Activated naive CD4-positive, alpha-beta T cell treated with anti-CD3 and anti-CD28 coated beads, Interleukin-2, amount 50 U/mL, for 24 hours (primary cell): ENCODE results near the gene CDH15.

Experiments used
- H3K27ac Mint-ChIP-seq: one replicate; pipeline ENCODE4 v1.8.0; 2021; ENCODE audit warnings: mild to moderate bottlenecking, mixed read lengths
- H3K27me3 Mint-ChIP-seq: one replicate; pipeline ENCODE4 v1.8.0; 2021; ENCODE audit warnings: mixed read lengths
- H3K36me3 Mint-ChIP-seq: one replicate; pipeline ENCODE4 v1.8.0; 2021; ENCODE audit warnings: mixed read lengths
- H3K4me1 Mint-ChIP-seq: one replicate; pipeline ENCODE4 v1.8.0; 2021; ENCODE audit warnings: mixed read lengths
- H3K4me3 Mint-ChIP-seq: one replicate; pipeline ENCODE4 v1.8.0; 2021; ENCODE audit warnings: mild to moderate bottlenecking, mixed read lengths
- H3K9me3 Mint-ChIP-seq: one replicate; pipeline ENCODE4 v1.8.0; 2021; ENCODE audit warnings: mixed read lengths

Gene CDH15

DNA sequence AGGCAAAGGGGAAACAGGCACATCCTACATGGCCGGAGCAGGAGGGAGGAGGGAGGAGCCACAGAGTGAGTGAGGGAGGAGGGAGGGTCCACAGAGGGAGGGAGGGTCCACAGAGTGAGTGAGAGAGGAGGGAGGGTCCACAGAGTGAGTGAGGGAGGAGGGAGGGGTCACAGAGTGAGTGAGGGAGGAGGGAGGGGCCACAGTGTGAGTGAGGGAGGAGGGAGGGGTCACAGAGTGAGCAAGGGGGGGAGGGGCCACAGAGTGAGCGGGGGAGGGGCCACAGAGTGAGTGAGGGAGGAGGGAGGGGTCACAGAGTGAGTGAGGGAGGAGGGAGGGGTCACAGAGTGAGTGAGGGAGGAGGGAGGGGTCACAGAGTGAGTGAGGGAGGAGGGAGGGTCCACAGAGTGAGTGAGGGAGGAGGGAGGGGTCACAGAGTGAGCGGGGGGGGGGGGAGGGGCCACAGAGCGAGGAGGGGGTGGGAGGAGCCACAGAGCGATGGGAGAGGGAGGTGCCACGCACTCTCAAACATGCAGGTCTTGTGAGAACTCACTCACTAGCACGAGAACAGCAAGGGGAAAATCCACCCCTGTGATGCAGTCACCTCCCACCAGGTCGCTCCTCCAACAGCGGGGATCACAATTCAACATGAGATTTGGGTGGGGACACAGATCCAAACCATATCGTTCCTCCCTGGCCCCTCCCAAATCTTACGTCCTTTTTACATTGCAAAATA lies 24.3 kb upstream of the CDH15 start:
- no peaks in the 10 kb centered on the region for H3K9me3 Mint-ChIP-seq
- no peak overlapping the region for H3K27ac Mint-ChIP-seq
- H3K4me1 Mint-ChIP-seq = no peaks in the 10 kb centered on the region
- no peaks in the 10 kb centered on the region for H3K27me3 Mint-ChIP-seq
- peaks cover 12% of the 10 kb centered on the region for H3K36me3 Mint-ChIP-seq
- no peak overlapping the region for H3K4me3 Mint-ChIP-seq

GRCh38 chr16:89149386-89149785 lies 22.2 kb upstream of the CDH15 start:
- H3K27ac Mint-ChIP-seq = no peak overlapping the region
- no peaks in the 10 kb centered on the region for H3K4me1 Mint-ChIP-seq
- H3K36me3 Mint-ChIP-seq = peaks cover 13% of the 10 kb centered on the region

GRCh38 chr16:89150090-89150835 lies 21.3 kb upstream of the CDH15 start:
- H3K4me3 Mint-ChIP-seq = no peak overlapping the region
- peaks cover 13% of the 10 kb centered on the region for H3K36me3 Mint-ChIP-seq
- H3K27me3 Mint-ChIP-seq = no peaks in the 10 kb centered on the region
- no peaks in the 10 kb centered on the region for H3K9me3 Mint-ChIP-seq
- no peak overlapping the region for H3K27ac Mint-ChIP-seq
- H3K4me1 Mint-ChIP-seq = no peaks in the 10 kb centered on the region

More at GRCh38 chr16:89149386-89149785, 22.2 kb upstream of the CDH15 start:
- Mint-ChIP-seq H3K4me3 (no peak overlapping the region), H3K9me3 (no peaks in the 10 kb centered on the region), H3K27me3 (no peaks in the 10 kb centered on the region)

GRCh38 chr16:89150981-89151380 lies 20.6 kb upstream of the CDH15 start:
- H3K27ac Mint-ChIP-seq = no peak overlapping the region

GRCh38 chr16:89152831-89153700 lies 18.5 kb upstream of the CDH15 start:
- Mint-ChIP-seq H3K9me3 (no peaks in the 10 kb centered on the region), H3K4me1 (no peaks in the 10 kb centered on the region), H3K27ac (no peak overlapping the region)

More at GRCh38 chr16:89150981-89151380, 20.6 kb upstream of the CDH15 start:
- Mint-ChIP-seq H3K4me1 (no peaks in the 10 kb centered on the region), H3K27me3 (no peaks in the 10 kb centered on the region), H3K36me3 (peaks cover 13% of the 10 kb centered on the region), H3K9me3 (no peaks in the 10 kb centered on the region), H3K4me3 (no peak overlapping the region)

DNA sequence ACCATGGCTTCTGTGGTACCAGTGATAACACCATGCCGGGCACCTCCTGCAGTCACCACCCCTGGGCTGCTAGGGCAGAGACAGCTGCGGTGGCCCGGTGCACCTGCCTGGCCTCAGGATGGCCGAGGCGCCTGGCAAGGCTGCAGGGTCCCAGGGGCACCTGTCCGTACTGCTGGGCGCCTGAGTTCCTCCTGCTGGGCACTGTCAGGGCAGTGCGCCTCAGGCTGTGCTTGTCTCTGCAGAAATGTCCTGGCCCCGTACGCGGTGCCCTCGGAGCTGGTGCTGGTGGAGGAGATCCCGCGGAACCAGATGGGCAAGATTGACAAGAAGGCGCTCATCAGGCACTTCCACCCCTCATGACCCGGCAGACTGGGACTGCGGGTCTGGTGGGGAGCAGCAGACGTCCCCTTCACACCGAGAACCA lies 17.7 kb upstream of the CDH15 start:
- H3K4me1 Mint-ChIP-seq = no peaks in the 10 kb centered on the region
- no peaks in the 10 kb centered on the region for H3K9me3 Mint-ChIP-seq
- peaks cover 8% of the 10 kb centered on the region for H3K36me3 Mint-ChIP-seq

More at GRCh38 chr16:89152831-89153700, 18.5 kb upstream of the CDH15 start:
- Mint-ChIP-seq H3K4me3 (no peak overlapping the region), H3K36me3 (peaks cover 10% of the 10 kb centered on the region), H3K27me3 (no peaks in the 10 kb centered on the region)

DNA sequence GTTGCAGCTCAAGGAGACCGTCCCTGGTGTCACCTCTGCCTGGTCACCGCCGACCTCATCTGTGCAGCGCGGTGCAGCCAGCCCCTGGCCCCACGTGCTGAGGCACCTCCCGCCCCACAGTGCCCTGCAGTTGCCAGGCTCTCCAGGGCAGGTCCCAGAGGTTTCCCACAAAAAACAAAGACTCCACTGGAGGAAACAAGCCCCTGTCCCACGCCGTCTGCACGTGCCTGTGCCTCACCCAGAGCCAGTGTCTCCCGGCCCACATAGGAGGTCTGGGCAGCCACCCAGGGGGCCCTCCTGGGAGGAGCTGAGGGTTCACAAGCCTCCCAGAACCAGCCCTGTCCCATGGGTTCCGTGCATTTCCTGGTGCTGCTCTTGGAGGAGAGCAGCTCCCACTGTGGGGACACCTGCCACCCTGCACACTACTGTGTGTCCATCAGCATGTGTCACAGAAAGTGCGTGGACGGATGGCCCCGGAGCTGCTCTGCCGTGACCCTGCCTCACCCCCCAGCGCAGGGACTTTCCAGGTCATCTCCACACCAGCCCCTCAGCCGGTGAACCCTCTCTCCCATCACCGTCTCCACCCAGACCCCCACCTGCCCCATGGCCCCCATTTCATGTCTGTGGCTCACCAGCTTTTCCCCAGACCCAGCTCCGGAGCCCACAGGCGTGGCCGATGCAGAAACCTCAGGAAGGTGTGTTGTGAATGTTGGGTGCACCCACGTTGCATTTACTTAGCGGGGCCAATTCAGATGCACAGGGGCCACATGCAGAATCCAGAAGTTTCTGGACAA lies 17.0 kb upstream of the CDH15 start:
- no peaks in the 10 kb centered on the region for H3K27me3 Mint-ChIP-seq
- no peaks in the 10 kb centered on the region for H3K4me1 Mint-ChIP-seq
- H3K9me3 Mint-ChIP-seq = no peaks in the 10 kb centered on the region
- no peak overlapping the region for H3K27ac Mint-ChIP-seq
- peaks cover 2% of the 10 kb centered on the region for H3K36me3 Mint-ChIP-seq
- no peak overlapping the region for H3K4me3 Mint-ChIP-seq

More for the DNA sequence above, 17.7 kb upstream of the CDH15 start:
- no peaks in the 10 kb centered on the region for H3K27me3 Mint-ChIP-seq
- no peak overlapping the region for H3K27ac Mint-ChIP-seq
- H3K4me3 Mint-ChIP-seq = no peak overlapping the region

GRCh38 chr16:89155184-89155679 lies 16.3 kb upstream of the CDH15 start:
- no peaks in the 10 kb centered on the region for H3K9me3 Mint-ChIP-seq
- H3K27me3 Mint-ChIP-seq = no peaks in the 10 kb centered on the region
- H3K36me3 Mint-ChIP-seq = peaks cover 2% of the 10 kb centered on the region
- H3K27ac Mint-ChIP-seq = no peak overlapping the region
- no peaks in the 10 kb centered on the region for H3K4me1 Mint-ChIP-seq
- H3K4me3 Mint-ChIP-seq = no peak overlapping the region

DNA sequence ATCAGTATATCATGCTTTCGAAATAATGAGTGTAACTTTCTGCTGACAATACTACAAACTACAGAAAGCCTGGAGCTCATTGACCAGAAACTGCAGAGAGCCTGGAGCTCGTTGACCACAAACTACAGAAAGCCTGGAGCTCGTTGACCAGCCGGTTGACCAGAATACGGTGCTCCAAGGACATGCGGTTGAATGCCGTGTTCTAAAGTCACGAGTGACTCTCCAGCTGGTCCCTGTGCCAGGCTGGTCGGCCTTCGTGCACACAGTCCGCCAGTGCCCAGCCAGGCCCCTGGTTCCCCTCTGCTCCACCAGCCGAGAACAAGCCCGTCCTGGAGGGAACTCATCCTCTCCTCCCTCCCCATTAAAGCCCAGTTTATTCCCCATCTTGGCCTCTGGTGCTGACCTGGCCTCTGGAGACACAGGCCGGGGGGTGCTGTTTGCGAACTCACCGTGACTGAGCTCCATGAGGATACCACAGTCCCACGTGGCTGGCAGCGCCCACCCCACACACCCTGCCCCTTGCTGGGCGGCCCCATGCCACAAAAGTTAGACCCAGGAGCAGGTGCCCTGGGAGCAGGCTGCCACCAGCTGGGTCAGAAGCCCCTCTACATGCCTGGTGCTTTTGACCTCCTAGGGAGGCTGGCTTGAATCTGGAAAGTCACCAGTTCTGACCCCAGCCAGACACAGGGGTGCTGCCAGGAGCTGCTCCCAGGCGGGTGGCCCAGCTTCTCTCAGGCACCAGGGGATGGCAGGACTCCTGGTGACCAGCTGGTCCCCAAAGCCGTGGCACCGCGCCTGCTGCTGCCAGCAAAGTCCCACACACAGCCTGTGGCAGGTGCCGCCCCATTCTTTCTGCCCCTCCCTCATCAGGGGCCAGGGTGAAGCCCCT lies 15.5 kb upstream of the CDH15 start:
- Mint-ChIP-seq H3K4me1 (no peaks in the 10 kb centered on the region), H3K27me3 (no peaks in the 10 kb centered on the region), H3K27ac (no peak overlapping the region), H3K36me3 (peaks cover 2% of the 10 kb centered on the region), H3K4me3 (no peak overlapping the region), H3K9me3 (no peaks in the 10 kb centered on the region)

GRCh38 chr16:89156740-89157645 lies 14.6 kb upstream of the CDH15 start:
- peaks cover 2% of the 10 kb centered on the region for H3K36me3 Mint-ChIP-seq
- no peak overlapping the region for H3K4me3 Mint-ChIP-seq
- no peak overlapping the region for H3K27ac Mint-ChIP-seq
- H3K4me1 Mint-ChIP-seq = no peaks in the 10 kb centered on the region
- H3K27me3 Mint-ChIP-seq = no peaks in the 10 kb centered on the region
- no peaks in the 10 kb centered on the region for H3K9me3 Mint-ChIP-seq

- H3K27me3 Mint-ChIP-seq = no peaks in the 10 kb centered on the region
- no peak overlapping the region for H3K4me3 Mint-ChIP-seq
- H3K4me1 Mint-ChIP-seq = no peaks in the 10 kb centered on the region
- no peaks in the 10 kb centered on the region for H3K36me3 Mint-ChIP-seq
- no peaks in the 10 kb centered on the region for H3K9me3 Mint-ChIP-seq
- peak overlapping the region; percentile 12 for H3K27ac Mint-ChIP-seq
Measured at GRCh38 chr16:89157778-89158177, 13.8 kb upstream of the CDH15 start.

GRCh38 chr16:89159066-89159849 lies 12.3 kb upstream of the CDH15 start:
- Mint-ChIP-seq H3K27me3 (no peaks in the 10 kb centered on the region), H3K9me3 (no peaks in the 10 kb centered on the region), H3K4me1 (no peaks in the 10 kb centered on the region), H3K4me3 (no peak overlapping the region), H3K27ac (no peak overlapping the region), H3K36me3 (no peaks in the 10 kb centered on the region)
